NCI-H69 (cell line): ENCODE data around the gene MMP17.
"Not testable (repeated sequence)": the region's sequence is repeated elsewhere in the genome, so short reads cannot be mapped to it uniquely, and the experiment has no call there.

Experiments
- DNase-seq: peaks from one replicate; lab custom pipeline; 2025; lab: John Stamatoyannopoulos, UW

Gene MMP17

GRCh38 chr12:131800594-131801135, 27.5 kb upstream of the MMP17 start:
- DNase-seq: no peak

GRCh38 chr12:131801254-131801866, 26.8 kb upstream of the MMP17 start:
- no peak for DNase-seq

GRCh38 chr12:131803961-131804521, 24.2 kb upstream of the MMP17 start:
- no peak for DNase-seq

- peak; percentile 6 for DNase-seq
Observed at GRCh38 chr12:131805421-131805820, 22.8 kb upstream of the MMP17 start.

- DNase-seq: peak; percentile 40
Observed at GRCh38 chr12:131806674-131807073, 21.5 kb upstream of the MMP17 start.

- DNase-seq: no peak
Observed at GRCh38 chr12:131808744-131809371, 19.3 kb upstream of the MMP17 start.

- not testable (repeated sequence) for DNase-seq
Observed at GRCh38 chr12:131809476-131810254, 18.5 kb upstream of the MMP17 start.

- DNase-seq: no peak
Observed at GRCh38 chr12:131810726-131811125, 17.5 kb upstream of the MMP17 start.

- no peak for DNase-seq
Observed at GRCh38 chr12:131815131-131815530, 13.1 kb upstream of the MMP17 start.

- DNase-seq: no peak
Observed at GRCh38 chr12:131816495-131816894, 11.7 kb upstream of the MMP17 start.

GRCh38 chr12:131817241-131817640, 11.0 kb upstream of the MMP17 start:
- DNase-seq: no peak

GRCh38 chr12:131818821-131819585, 9.2 kb upstream of the MMP17 start:
- no peak for DNase-seq

GRCh38 chr12:131824450-131824849, 3.7 kb upstream of the MMP17 start:
- no peak for DNase-seq

GRCh38 chr12:131825146-131825892, 2.9 kb upstream of the MMP17 start:
- DNase-seq: no peak

GRCh38 chr12:131826097-131826928, 1.9 kb upstream of the MMP17 start:
- DNase-seq: no peak

GRCh38 chr12:131828671-131829355, 620 bp downstream of the MMP17 start:
- DNase-seq: peak; percentile 44

GRCh38 chr12:131829356-131829747, 1.2 kb downstream of the MMP17 start:
- peak; percentile 57 for DNase-seq

- peak; percentile 56 for DNase-seq
Observed at GRCh38 chr12:131829791-131830334, 1.7 kb downstream of the MMP17 start.

- DNase-seq: peak; percentile 90
Observed at GRCh38 chr12:131830335-131830913, 2.2 kb downstream of the MMP17 start.
